Left colon (tissue), 2 donors: Measurements from ENCODE around the gene CXXC5. TPM values are rescaled to one million over a fixed set of nuclear protein-coding genes. Genes with fewer than 3 reads are reported as not detected.

ENCODE experiments used
- ATAC-seq: fragments of 200-7000 bp; cut with Tn5 transposase; one replicate; pipeline ENCODE4 v1.9.1; 2020; ENCODE audit warnings: mild to moderate bottlenecking, moderate library complexity
- DNase-seq, 2 donors: peaks; one replicate each; pipeline ENCODE4 v3.0.0-alpha.2; 2020
- intact Hi-C, 2 donors: fragments of 100-400 bp; cut with DNase I in 1 of 2; cut with micrococcal nuclease in 1 of 2; formaldehyde crosslinking; loops; one replicate each; pipeline versions ENCODE4 v1.11.2 to v1.14.0; 2022; cut with DNase I, micrococcal nuclease
- total RNA-seq, 2 donors: library from RNA; stranded (reverse); fragmentation: NEBNext Ultra II Directional; extraction: Animal tissue kit (Norgen Biotek cat#: 25700); gene quantifications; one replicate each; pipeline ENCODE4 v1.2.1, GENCODE V29; 2021
- donor health status: DM: no; HTN: no; CAD: no.
- donor health status: DM: yes; HTN: yes; CAD: no.

CXXC5 gene
- total RNA-seq, 2 donors from 2014 or later = 28.2 to 30.2 TPM

GRCh38 chr5:139671096-139671841 lies 23.1 kb downstream of the CXXC5 start:
- no peak for ATAC-seq
- no peak for DNase-seq
- intact Hi-C loops = no loop called here

- DNase-seq (no peak), ATAC-seq (no peak)
- intact Hi-C loops = no loop called here
Observed at GRCh38 chr5:139675213-139675612, 27.1 kb downstream of the CXXC5 start.

DNA sequence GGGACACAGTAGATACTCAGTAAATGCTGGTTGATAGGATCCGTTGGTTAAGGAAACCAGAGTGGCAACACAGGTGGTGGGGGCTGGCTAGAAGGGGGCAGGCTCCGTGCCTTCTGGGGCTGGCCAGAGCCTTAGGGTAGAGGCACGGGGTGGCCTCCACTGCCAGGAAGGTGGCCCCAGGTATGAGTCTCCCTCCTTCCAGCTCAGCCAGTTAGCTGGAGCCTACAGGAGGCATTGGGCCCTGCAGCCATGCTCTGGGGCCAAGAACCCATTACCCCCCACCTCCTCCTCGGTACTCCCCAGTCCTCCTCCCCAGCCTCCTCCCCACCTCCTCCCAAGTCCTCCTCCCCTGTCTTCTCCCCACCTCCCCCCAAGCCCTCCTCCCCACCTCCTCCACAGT lies 27.7 kb downstream of the CXXC5 start:
- intact Hi-C loops = no loop called here
- no peak for DNase-seq

GRCh38 chr5:139676406-139676805 lies 28.3 kb downstream of the CXXC5 start:
- intact Hi-C loops = no loop called here
- no peak for DNase-seq
- no peak for ATAC-seq

More for the DNA sequence above, 27.7 kb downstream of the CXXC5 start:
- no peak for ATAC-seq

DNA sequence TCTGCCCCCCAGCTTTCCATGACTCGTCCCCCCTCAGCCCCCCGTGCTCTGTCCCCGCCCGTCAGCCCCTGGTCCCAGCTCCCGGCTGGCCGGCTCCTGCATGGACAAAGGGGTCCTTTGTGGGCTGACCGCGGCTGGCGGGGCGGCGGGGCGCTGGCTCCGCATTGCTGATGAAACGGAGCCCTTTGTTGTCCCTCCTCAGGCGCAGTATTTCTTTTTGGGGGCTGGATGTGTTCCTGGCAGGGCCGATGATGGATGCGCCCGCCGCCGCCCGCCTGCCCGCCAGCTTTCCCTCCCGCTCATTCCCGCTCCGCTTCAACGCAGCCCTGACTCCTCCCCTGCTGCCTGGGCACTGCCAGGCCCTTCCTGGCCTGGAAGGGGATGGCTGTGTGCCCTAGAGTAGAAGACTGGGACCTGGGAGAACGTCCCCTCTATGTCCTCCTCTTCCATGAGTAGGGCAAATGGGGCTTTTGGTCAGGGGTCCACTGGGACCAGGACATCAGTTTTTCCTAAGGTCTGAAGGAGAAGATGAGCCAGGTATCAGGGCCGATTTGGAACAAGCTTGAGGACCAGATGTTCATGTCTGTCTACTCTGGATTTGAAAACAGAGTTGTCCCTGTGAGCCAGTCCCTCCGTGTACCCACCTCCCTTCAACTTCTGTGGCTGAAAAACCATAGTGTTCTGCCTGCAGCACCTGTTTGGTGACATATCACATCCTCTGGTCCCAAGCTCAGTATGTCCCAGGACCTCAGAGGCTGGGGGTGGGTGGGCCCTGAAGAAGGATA lies 29.0 kb downstream of the CXXC5 start:
- ATAC-seq (no peak), DNase-seq (no peak)

GRCh38 chr5:139677736-139678613 lies 29.8 kb downstream of the CXXC5 start:
- ATAC-seq (no peak), DNase-seq (no peak)
- intact Hi-C loops = no loop called here

More for the DNA sequence above, 29.0 kb downstream of the CXXC5 start:
- intact Hi-C loops = no loop called here

DNA sequence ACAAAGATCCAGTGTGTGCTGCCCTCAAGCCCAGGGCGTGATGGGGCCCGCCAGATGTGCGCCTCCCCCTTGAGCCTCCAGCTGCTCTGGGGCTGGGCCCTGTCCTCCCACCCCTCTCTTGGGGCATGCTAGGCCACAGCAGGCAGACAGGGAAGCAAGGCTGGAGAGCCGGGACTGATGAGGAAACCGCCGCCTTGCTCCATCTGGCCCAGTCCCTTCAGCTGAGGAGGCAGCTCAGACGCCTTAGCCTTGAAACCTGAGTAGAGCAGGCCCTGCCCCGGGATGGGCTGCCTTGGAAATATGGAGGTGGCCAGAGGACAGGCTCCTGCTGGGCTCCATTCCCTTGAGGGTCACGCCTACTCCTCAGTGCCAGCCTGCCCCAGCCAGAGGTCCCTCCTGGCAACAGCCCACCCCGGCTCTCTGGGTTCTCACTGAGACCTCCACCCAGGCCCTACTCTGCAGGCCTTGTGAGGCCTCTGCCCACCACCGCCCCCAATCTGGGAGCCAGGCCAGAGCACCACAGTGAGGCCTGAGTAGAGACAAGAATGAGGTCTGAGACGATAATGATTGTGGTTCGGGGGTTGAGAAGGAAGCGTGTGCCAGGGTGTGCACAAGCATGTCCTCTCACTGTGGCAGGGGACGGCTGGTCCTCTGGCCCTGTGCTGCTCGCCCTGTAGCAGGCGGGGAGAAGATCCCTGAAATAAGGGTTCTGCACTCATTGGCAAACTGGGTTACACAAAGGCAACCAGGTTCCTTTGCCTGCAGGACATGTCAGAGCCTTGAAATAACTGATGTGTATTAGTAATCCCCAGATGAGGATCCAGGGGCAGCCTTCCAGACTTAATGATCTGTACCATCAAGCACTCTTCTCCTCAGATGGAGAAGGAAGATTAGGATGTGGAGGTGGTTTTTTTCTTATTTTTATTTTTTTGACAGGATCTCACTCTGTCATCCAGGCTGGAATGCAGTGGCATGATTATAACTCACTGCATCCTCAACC lies 30.9 kb downstream of the CXXC5 start:
- peak; percentile 7 for ATAC-seq
- no peak for DNase-seq
- intact Hi-C loops = no loop called here

DNA sequence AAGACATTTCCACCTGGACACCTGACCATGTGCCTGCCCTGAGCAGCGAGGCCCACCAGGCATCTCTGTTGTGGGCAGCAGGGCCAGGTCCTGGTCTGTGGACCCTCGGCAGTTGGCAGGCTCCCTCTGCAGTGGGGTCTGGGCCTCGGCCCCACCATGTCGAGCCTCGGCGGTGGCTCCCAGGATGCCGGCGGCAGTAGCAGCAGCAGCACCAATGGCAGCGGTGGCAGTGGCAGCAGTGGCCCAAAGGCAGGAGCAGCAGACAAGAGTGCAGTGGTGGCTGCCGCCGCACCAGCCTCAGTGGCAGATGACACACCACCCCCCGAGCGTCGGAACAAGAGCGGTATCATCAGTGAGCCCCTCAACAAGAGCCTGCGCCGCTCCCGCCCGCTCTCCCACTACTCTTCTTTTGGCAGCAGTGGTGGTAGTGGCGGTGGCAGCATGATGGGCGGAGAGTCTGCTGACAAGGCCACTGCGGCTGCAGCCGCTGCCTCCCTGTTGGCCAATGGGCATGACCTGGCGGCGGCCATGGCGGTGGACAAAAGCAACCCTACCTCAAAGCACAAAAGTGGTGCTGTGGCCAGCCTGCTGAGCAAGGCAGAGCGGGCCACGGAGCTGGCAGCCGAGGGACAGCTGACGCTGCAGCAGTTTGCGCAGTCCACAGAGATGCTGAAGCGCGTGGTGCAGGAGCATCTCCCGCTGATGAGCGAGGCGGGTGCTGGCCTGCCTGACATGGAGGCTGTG lies 32.4 kb downstream of the CXXC5 start:
- intact Hi-C loops = no loop called here
- DNase-seq (no peak), ATAC-seq (no peak)

- DNase-seq = no peak
- ATAC-seq = no peak
- intact Hi-C loops = no loop called here
Observed at GRCh38 chr5:139681112-139681458, 32.9 kb downstream of the CXXC5 start.

DNA sequence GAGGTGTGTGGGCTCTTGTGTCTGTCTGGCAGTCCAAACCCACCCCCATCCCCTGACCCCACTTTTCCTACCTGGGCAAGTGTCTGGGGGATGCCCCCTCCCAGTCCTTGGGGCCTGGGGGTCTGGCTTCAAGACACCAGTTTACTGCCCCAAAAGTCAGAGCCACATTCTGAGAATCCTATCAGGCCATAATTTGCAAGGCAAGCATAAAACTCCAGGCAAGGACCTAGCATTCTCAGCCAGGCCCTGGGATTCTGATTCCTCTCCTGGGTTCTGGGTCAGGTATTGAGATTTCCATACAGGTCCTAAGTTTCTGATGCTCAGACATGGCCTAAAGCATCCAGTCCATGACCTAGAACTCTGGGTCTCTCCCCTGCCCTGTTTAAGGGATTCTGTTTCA lies 33.3 kb downstream of the CXXC5 start:
- no peak for DNase-seq
- intact Hi-C loops = no loop called here

DNA sequence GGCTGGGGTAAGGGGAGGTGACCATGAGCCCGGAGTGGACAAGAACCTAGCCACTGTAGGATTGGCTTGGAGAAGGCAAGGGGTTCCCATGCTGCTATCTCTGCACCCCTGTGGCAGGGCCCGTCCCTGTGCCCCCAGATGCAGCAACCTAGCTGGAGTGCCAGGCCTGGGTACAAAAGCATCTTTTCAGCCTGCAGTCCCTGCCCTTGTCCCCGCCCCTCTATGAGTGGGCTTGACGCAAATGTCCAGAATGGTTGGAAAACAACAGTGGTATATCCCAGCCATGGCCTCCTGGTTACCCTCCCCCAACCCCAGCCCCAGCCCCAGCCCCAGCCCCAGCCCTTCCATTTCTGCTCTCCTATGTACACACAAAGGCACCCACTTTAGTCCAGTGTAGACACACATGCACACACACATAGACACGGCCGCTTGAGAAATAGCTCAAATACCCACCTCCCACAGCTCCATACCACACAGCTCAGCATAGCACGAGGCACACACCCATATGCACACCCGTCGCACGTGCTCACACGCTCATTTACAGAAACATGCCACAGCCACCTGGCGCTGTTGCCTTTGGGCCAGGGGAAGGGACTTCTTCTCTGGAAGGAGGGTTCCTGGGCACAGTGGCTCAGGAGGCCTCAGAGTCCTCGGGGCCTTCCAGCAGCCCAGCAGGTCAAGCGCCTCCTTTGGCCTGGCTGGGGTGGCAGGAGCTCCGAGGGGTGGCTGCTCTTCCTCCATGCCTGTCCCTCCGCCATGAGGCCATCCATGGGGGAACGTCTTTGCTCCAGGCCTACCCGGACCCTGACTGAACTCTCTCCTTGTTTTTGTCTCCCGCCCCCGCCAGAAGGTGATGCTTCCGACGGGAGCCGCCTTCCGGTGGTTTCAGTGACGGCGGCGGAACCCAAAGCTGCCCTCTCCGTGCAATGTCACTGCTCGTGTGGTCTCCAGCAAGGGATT lies 34.1 kb downstream of the CXXC5 start:
- no peak for DNase-seq
- intact Hi-C loops = no loop called here
- no peak for ATAC-seq

More for the DNA sequence above, 33.3 kb downstream of the CXXC5 start:
- no peak for ATAC-seq

GRCh38 chr5:139683295-139684271 lies 35.4 kb downstream of the CXXC5 start:
- DNase-seq = no peak
- intact Hi-C loops = no loop called here

DNA sequence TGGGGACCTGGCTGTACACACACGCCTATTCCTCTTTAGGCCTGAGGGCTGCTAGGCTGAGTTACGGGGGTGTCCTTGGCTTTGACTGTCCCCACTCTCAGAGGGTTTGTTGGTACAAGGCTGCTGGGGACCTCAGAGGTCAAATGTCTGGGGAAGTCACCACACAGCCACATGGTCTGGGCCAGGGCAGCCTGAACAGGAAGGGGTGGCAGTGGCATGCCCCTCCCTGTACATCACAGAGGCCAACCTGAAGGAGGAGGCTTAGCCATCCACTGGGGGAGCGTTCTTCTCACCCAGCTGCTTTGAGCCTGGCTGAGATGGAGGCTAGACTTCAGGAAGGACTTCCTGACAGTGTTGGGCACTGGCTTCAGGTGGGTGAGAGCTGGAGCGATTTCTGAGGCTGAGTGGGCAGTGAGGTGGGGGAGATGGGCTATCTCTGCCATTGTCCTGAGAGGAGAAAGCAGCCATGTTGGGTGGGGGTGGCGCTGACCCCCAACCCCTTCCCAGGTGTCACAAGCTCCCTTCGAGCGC lies 36.3 kb downstream of the CXXC5 start:
- ATAC-seq (no peak), DNase-seq (no peak)
- intact Hi-C loops = no loop called here

More at GRCh38 chr5:139683295-139684271, 35.4 kb downstream of the CXXC5 start:
- no peak for ATAC-seq

GRCh38 chr5:139684881-139685749 lies 37.0 kb downstream of the CXXC5 start:
- DNase-seq = no peak
- intact Hi-C loops = no loop called here
- ATAC-seq = no peak
